Kidney (tissue), 14 donors: ENCODE results near the gene JTB. TPM values are rescaled to one million over a fixed set of nuclear protein-coding genes. Genes with fewer than 3 reads are reported as not detected.
A peak's percentile ranks its signal among the peaks of the same experiment; 100 is the strongest.

Source experiments
- DNase-seq, 5 donors: peaks; one replicate each; pipeline ENCODE4 v3.0.0-alpha.2; 2013 to 2020
- FAIRE-seq: peaks from 2 replicates; lab custom pipeline; 2012; peaks lifted over from hg19 to GRCh38; lab: Jason Lieb, UNC
- H3K27ac ChIP-seq, 2 donors: one replicate each; pipeline ENCODE4 v1.7.0; 2013; ENCODE audit warnings: low read depth in 2 of 2, low read length in 2 of 2, inconsistent platforms in 1 of 2
- H3K27me3 ChIP-seq: one replicate; pipeline ENCODE4 v1.7.1; 2013; ENCODE audit warnings: low read length, inconsistent platforms; ENCODE audit not compliant: control insufficient read depth, insufficient read depth
- H3K36me3 ChIP-seq, 3 donors: one replicate each; pipeline versions ENCODE4 v1.7.0 to v1.7.1; 2013; ENCODE audit warnings: low read length in 3 of 3, control low read depth in 1 of 3, inconsistent platforms in 1 of 3; ENCODE audit not compliant: insufficient read depth in 3 of 3, control insufficient read depth in 2 of 3
- H3K4me1 ChIP-seq, 3 donors: one replicate each; pipeline versions ENCODE4 v1.7.0 to v1.7.1; 2013; ENCODE audit warnings: low read length in 3 of 3, inconsistent platforms in 1 of 3, low read depth in 1 of 3; ENCODE audit not compliant: control insufficient read depth in 2 of 3, insufficient read depth in 2 of 3
- H3K4me3 ChIP-seq, 3 donors: one replicate each; pipeline versions ENCODE4 v1.7.0 to v1.8.1; 2013; ENCODE audit warnings: low read length in 3 of 3, control low read depth in 1 of 3, inconsistent platforms in 1 of 3
- H3K9ac ChIP-seq, 3 donors: one replicate each; pipeline versions ENCODE4 v1.7.0 to v1.7.1; 2013; ENCODE audit warnings: low read length in 3 of 3, control low read depth in 1 of 3, inconsistent platforms in 1 of 3
- H3K9me3 ChIP-seq, 3 donors: one replicate each; pipeline versions ENCODE4 v1.7.0 to v1.7.1; 2013; ENCODE audit warnings: low read length in 3 of 3, control low read depth in 1 of 3, inconsistent platforms in 1 of 3; ENCODE audit not compliant: control insufficient read depth in 2 of 3, insufficient read depth in 1 of 3
- CTCF ChIP-seq: IDR thresholded peaks from 3 replicates; pipeline ENCODE4 v1.5.1; 2012; ENCODE audit warnings: mild to moderate bottlenecking, moderate library complexity, borderline replicate concordance; ENCODE audit not compliant: insufficient read depth; ENCODE audit errors: extremely low read depth
- intact Hi-C: fragments of 100-400 bp; cut with DNase I; formaldehyde crosslinking; loops from one replicate; pipeline ENCODE4 v1.11.1; 2022
- polyA plus RNA-seq: library from polyadenylated mRNA; stranded (reverse); fragments of 350-450 nt; fragmentation: Illumina TruSeq; extraction: RNeasy Lipid Tissue Mini Kit (QIAGEN cat#74804); gene quantifications from one replicate; pipeline ENCODE4 v1.2.3, GENCODE V29; 2014; ENCODE audit warnings: low read depth, low replicate concordance; ENCODE audit not compliant: insufficient read depth
- total RNA-seq: library from RNA; stranded (reverse); fragmentation: NEBNext Ultra II Directional; extraction: Animal tissue kit (Norgen Biotek cat#: 25700); gene quantifications from one replicate; pipeline ENCODE4 v1.2.1, GENCODE V29; 2021
- donor health status: control.
- donor health status: control.
- donor health status: control.
- donor health status: control.
- donor health status: control.
- donor health status: DM: yes; HTN: yes; CAD: no.
- donor health status: Normal renal cell carcinoma (clear cell type).

JTB gene
- total and polyA plus RNA-seq, 2 donors from 2014 or later: 97.0 to 188 TPM

- H3K36me3 ChIP-seq: peaks cover 2 to 21% (median 3%) of the 10 kb centered on the region in 3 donors
- H3K4me1 ChIP-seq: peaks cover 0 to 16% (median 3%) of the 10 kb centered on the region in 3 donors
- H3K4me3 ChIP-seq: peak overlapping the region in 1 of 3 donors; percentile 65
- H3K27me3 ChIP-seq: no peaks in the 10 kb centered on the region
- DNase-seq: no peak
- TF ChIP-seq CTCF: no peak
- intact Hi-C loops: no loop called here
- H3K9ac ChIP-seq: peak overlapping the region in 1 of 3 donors; percentile 75
- H3K9me3 ChIP-seq: no peaks in the 10 kb centered on the region
- H3K27ac ChIP-seq: peak overlapping the region in 1 of 2 donors; percentile 90
- no peak for FAIRE-seq
Observed at GRCh38 chr1:153944827-153945117, 32.7 kb downstream of the JTB start.

GRCh38 chr1:153944005-153944826, 33.3 kb downstream of the JTB start:
- intact Hi-C loops: no loop called here
- Histone ChIP-seq H3K4me1 (peaks cover 0 to 16% (median 3%) of the 10 kb centered on the region in 3 donors), H3K4me3 (peak overlapping the region in 1 of 3 donors; percentile 65), H3K27me3 (no peaks in the 10 kb centered on the region), H3K9ac (no peak overlapping the region), H3K36me3 (peaks cover 2 to 24% (median 5%) of the 10 kb centered on the region in 3 donors), H3K27ac (peak overlapping the region in 1 of 2 donors; percentile 90), H3K9me3 (no peaks in the 10 kb centered on the region)
- DNase-seq (peak in 2 of 5 donors; percentile 38 to 81), FAIRE-seq (no peak)
- no peak for TF ChIP-seq CTCF

- Histone ChIP-seq H3K9ac (no peak overlapping the region), H3K36me3 (peaks cover 2 to 18% (median 5%) of the 10 kb centered on the region in 3 donors), H3K4me1 (peaks cover 0 to 16% (median 3%) of the 10 kb centered on the region in 3 donors), H3K27me3 (no peaks in the 10 kb centered on the region), H3K9me3 (no peaks in the 10 kb centered on the region), H3K27ac (no peak overlapping the region), H3K4me3 (no peak overlapping the region)
- DNase-seq (peak in 2 of 5 donors; percentile 23 to 70), FAIRE-seq (no peak)
- intact Hi-C loops: no loop called here
- TF ChIP-seq CTCF: no peak
Observed at GRCh38 chr1:153942766-153943549, 34.5 kb downstream of the JTB start.
